Spleen (tissue), 7 donors: Measurements from ENCODE around the gene KLHL18.

Source experiments
- POLR2A ChIP-seq, 3 donors: fragments of 450-650 bp; IDR thresholded peaks; one replicate each; pipeline ENCODE4 v1.5.1; 2017; ENCODE audit warnings: antibody characterized with exemption in 3 of 3, mild to moderate bottlenecking in 1 of 3
- TF ChIP-seq, protein P1 (sequence below), 11 experiments: fragments of 200-600 bp in 7 of 11; fragments of 450-650 bp in 4 of 11; sonication (generic) in 4 of 11; IDR thresholded peaks in 8 of 11; conservative IDR thresholded peaks in 3 of 11; 1 replicate in 7 of 11; 2 replicates in 4 of 11; pipeline versions ENCODE4 v1.4.0 to v1.8.0; 2016 to 2021; ENCODE audit warnings: antibody characterized with exemption in 11 of 11, inconsistent platforms in 4 of 11, mild to moderate bottlenecking in 1 of 11
- donor health status: DM: no; HTN: no; CAD: no; lungs with moderate emphysema.
- donor health status: DM: no; HTN: no; CAD: no.
- donor health status: DM: no; HTN: no; CAD: no.

DNA sequence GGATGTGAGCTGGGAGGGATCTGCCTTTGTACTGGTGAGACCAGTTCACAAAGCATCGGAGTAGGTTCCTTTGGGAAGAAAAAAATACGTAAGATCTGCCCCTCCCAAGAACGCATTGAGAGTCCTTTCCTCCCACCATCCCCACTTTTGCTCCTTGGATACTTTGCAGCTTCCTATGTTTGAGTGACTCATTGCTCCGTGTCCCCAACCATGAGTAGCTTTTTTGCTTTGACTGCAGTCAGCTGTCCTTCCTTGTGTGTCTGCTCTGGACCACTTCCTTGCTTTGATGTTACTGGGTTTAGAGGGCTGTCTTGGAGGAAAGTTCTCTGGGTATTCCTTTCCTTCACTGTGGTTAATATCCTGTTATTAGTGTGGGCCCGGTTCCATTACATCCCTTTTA, 54.9 kb downstream of the KLHL18 start:
- TF ChIP-seq, protein P1, sequence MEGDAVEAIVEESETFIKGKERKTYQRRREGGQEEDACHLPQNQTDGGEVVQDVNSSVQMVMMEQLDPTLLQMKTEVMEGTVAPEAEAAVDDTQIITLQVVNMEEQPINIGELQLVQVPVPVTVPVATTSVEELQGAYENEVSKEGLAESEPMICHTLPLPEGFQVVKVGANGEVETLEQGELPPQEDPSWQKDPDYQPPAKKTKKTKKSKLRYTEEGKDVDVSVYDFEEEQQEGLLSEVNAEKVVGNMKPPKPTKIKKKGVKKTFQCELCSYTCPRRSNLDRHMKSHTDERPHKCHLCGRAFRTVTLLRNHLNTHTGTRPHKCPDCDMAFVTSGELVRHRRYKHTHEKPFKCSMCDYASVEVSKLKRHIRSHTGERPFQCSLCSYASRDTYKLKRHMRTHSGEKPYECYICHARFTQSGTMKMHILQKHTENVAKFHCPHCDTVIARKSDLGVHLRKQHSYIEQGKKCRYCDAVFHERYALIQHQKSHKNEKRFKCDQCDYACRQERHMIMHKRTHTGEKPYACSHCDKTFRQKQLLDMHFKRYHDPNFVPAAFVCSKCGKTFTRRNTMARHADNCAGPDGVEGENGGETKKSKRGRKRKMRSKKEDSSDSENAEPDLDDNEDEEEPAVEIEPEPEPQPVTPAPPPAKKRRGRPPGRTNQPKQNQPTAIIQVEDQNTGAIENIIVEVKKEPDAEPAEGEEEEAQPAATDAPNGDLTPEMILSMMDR (IDR thresholded peaks at IDR 0.05 in 8 of 11, conservative IDR thresholded peaks at IDR 0.05 in 3 of 11): no peak
- no peak for TF ChIP-seq POLR2A (IDR thresholded peaks at IDR 0.05)
